ENCODE measurements around the gene HMG20A. TPM values are rescaled to one million over a fixed set of nuclear protein-coding genes. Genes with fewer than 3 reads are reported as not detected.

HMG20A gene
- total and polyA plus RNA-seq, 9 of the 15 experiments (the other 6 are each of a cell fraction or from before 2014, with no cell fraction given), result 25.0 to 68.1 (median 38.9) TPM

- TF ChIP-seq, protein P1, sequence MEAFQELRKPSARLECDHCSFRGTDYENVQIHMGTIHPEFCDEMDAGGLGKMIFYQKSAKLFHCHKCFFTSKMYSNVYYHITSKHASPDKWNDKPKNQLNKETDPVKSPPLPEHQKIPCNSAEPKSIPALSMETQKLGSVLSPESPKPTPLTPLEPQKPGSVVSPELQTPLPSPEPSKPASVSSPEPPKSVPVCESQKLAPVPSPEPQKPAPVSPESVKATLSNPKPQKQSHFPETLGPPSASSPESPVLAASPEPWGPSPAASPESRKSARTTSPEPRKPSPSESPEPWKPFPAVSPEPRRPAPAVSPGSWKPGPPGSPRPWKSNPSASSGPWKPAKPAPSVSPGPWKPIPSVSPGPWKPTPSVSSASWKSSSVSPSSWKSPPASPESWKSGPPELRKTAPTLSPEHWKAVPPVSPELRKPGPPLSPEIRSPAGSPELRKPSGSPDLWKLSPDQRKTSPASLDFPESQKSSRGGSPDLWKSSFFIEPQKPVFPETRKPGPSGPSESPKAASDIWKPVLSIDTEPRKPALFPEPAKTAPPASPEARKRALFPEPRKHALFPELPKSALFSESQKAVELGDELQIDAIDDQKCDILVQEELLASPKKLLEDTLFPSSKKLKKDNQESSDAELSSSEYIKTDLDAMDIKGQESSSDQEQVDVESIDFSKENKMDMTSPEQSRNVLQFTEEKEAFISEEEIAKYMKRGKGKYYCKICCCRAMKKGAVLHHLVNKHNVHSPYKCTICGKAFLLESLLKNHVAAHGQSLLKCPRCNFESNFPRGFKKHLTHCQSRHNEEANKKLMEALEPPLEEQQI (IDR thresholded peaks at IDR 0.05), result no peak
- no peak for TF ChIP-seq MAZ (CRISPR knock-in tag; conservative IDR thresholded peaks at IDR 0.05 in 1 of 2, IDR thresholded peaks at IDR 0.05 in 1 of 2)
- TF ChIP-seq ZNF699 (CRISPR knock-in tag; IDR thresholded peaks at IDR 0.05; ENCODE audit: insufficient replicate concordance), result no peak
- no peak for TF ChIP-seq NELFE (IDR thresholded peaks at IDR 0.05; ENCODE audit: insufficient read depth, insufficient read length)
- TF ChIP-seq, protein P2, sequence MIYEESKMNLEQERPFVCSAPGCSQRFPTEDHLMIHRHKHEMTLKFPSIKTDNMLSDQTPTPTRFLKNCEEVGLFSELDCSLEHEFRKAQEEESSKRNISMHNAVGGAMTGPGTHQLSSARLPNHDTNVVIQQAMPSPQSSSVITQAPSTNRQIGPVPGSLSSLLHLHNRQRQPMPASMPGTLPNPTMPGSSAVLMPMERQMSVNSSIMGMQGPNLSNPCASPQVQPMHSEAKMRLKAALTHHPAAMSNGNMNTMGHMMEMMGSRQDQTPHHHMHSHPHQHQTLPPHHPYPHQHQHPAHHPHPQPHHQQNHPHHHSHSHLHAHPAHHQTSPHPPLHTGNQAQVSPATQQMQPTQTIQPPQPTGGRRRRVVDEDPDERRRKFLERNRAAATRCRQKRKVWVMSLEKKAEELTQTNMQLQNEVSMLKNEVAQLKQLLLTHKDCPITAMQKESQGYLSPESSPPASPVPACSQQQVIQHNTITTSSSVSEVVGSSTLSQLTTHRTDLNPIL (CRISPR knock-in tag; IDR thresholded peaks at IDR 0.05), result no peak
- no peak for TF ChIP-seq TCFL5 (CRISPR knock-in tag; conservative IDR thresholded peaks at IDR 0.05)
- peak; percentile 52; the same call in 1 of the 2 replicates for TF ChIP-seq TCF3 (CRISPR knock-in tag; IDR thresholded peaks at IDR 0.05)
- TF ChIP-seq CLOCK (CRISPR knock-in tag; IDR thresholded peaks at IDR 0.05; ENCODE audit: borderline replicate concordance), result no peak
- 0 out of 2 replicates have a peak, but pooled peaks have one; percentile 29 for TF ChIP-seq FOXM1 (IDR thresholded peaks at IDR 0.05; ENCODE audit: low read depth)
- TF ChIP-seq FOXM1 (CRISPR knock-in tag; IDR thresholded peaks at IDR 0.05; ENCODE audit: low read depth), result no peak
- TF ChIP-seq CBFB (CRISPR knock-in tag; IDR thresholded peaks at IDR 0.05), result no peak
- no peak for TF ChIP-seq ZNF764 (CRISPR knock-in tag; IDR thresholded peaks at IDR 0.05; ENCODE audit: low read depth)
- TF ChIP-seq TAL1 (IDR thresholded peaks at IDR 0.05), result peak; percentile 69
- TF ChIP-seq ZNF75A (CRISPR knock-in tag; IDR thresholded peaks at IDR 0.05), result no peak
- no peak for TF ChIP-seq ZNF41 (CRISPR knock-in tag; conservative IDR thresholded peaks at IDR 0.05)
- TF ChIP-seq NCOR1 (IDR thresholded peaks at IDR 0.05), result 0 out of 2 replicates have a peak, but pooled peaks have one; percentile 24
- no peak for TF ChIP-seq GTF2F1 (IDR thresholded peaks at IDR 0.05; ENCODE audit: low read depth, low read length)
- 0 out of 2 replicates have a peak, but pooled peaks have one; percentile 9 for TF ChIP-seq SMARCA4 (IDR thresholded peaks at IDR 0.05)
Measured at GRCh38 chr15:77414789-77415442, 5.8 kb upstream of the HMG20A start (continued).
